Keratinocyte (primary cell): Measurements from ENCODE around the gene PGAM5. TPM values are rescaled to one million over a fixed set of nuclear protein-coding genes. Genes with fewer than 3 reads are reported as not detected.

ENCODE experiments used
- DNase-seq: peaks from one replicate; pipeline ENCODE4 v3.0.0-alpha.2; 2011; ENCODE audit warnings: low read depth, missing footprints, low spot score
- FAIRE-seq: peaks from 2 replicates; lab custom pipeline; 2011; peaks lifted over from hg19 to GRCh38; lab: Jason Lieb, UNC
- H2AFZ ChIP-seq: 2 replicates; pipeline ENCODE4 v1.6.0; 2012; ENCODE audit warnings: low read length, control low read depth, inconsistent platforms; ENCODE audit not compliant: control insufficient read depth
- H3K27ac ChIP-seq: 2 replicates; pipeline ENCODE4 v1.5.1; 2011; ENCODE audit warnings: low read length; ENCODE audit not compliant: control insufficient read depth, insufficient read depth
- H3K27me3 ChIP-seq: 3 replicates; pipeline ENCODE4 v1.6.0; 2011; ENCODE audit warnings: low read length; ENCODE audit not compliant: control insufficient read depth, insufficient read depth; ENCODE audit errors: extremely low read depth
- H3K36me3 ChIP-seq, 2 experiments: 2 replicates in 1 of 2; 3 replicates in 1 of 2; pipeline ENCODE4 v1.5.1; 2011; ENCODE audit warnings: low read length in 2 of 2, mild to moderate bottlenecking in 1 of 2; ENCODE audit not compliant: control insufficient read depth in 2 of 2, insufficient read depth in 2 of 2; ENCODE audit errors: extremely low read depth in 1 of 2
- H3K4me1 ChIP-seq: 3 replicates; pipeline ENCODE4 v1.5.1; 2011; ENCODE audit warnings: low read length; ENCODE audit not compliant: control insufficient read depth, insufficient read depth; ENCODE audit errors: extremely low read depth
- H3K4me2 ChIP-seq: 3 replicates; pipeline ENCODE4 v1.6.0; 2011; ENCODE audit warnings: low read depth, low read length; ENCODE audit not compliant: control insufficient read depth, insufficient read depth; ENCODE audit errors: extremely low read depth
- H3K4me3 ChIP-seq, 3 experiments: fragments of 200-600 bp in 1 of 3; sonication (generic) in 1 of 3; 2 replicates in 2 of 3; 3 replicates in 1 of 3; pipeline ENCODE4 v1.5.1; 2011 to 2016; ENCODE audit warnings: low read length in 3 of 3, mild to moderate bottlenecking in 3 of 3, control low read depth in 2 of 3, inconsistent platforms in 1 of 3, low read depth in 1 of 3, mixed read lengths in 1 of 3, mixed run types in 1 of 3, moderate library complexity in 1 of 3; ENCODE audit not compliant: control insufficient read depth in 2 of 3, insufficient read depth in 2 of 3; ENCODE audit errors: extremely low read depth in 1 of 3
- H3K79me2 ChIP-seq: 2 replicates; pipeline ENCODE4 v1.6.0; 2012; ENCODE audit warnings: low read length; ENCODE audit not compliant: control insufficient read depth, insufficient read depth
- H3K9ac ChIP-seq: 3 replicates; pipeline ENCODE4 v1.6.0; 2011; ENCODE audit warnings: low read length; ENCODE audit not compliant: control insufficient read depth, insufficient read depth; ENCODE audit errors: extremely low read depth
- H3K9me1 ChIP-seq: 3 replicates; pipeline ENCODE4 v1.6.0; 2011; ENCODE audit warnings: low read length; ENCODE audit not compliant: control insufficient read depth, insufficient read depth; ENCODE audit errors: extremely low read depth
- H3K9me3 ChIP-seq: 2 replicates; pipeline ENCODE4 v1.5.1; 2012; ENCODE audit warnings: low read depth, low read length; ENCODE audit not compliant: control insufficient read depth
- H4K20me1 ChIP-seq: 3 replicates; pipeline ENCODE4 v1.6.0; 2011; ENCODE audit warnings: low read length; ENCODE audit not compliant: control insufficient read depth, insufficient read depth; ENCODE audit errors: extremely low read depth
- EZH2 ChIP-seq: IDR thresholded peaks from one replicate; pipeline ENCODE4 v1.6.1; 2012; ENCODE audit warnings: inconsistent platforms, mild to moderate bottlenecking, low read length, moderate library complexity
- dilution Hi-C: fragments of 300-500 bp; cut with MboI; formaldehyde crosslinking; loops from one replicate; pipeline ENCODE4 v1.7.0; 2020; ENCODE audit warnings: low sequenced_read_pairs; ENCODE audit not compliant: extremely low pct_ligation_motif_present
- polyA plus RNA-seq, 5 experiments: library from polyadenylated mRNA; depleted of rRNA in 3 of 5; stranded (reverse) in 3 of 5; stranded (forward) in 1 of 5; unstranded in 1 of 5; fragments of >200 nt; gene quantifications; 1 replicate in 1 of 5; 2 replicates in 3 of 5; 3 replicates in 1 of 5; pipeline versions ENCODE4 v1.2.1 to v1.2.3, GENCODE V29; 2011 to 2012; ENCODE audit warnings: missing spikeins in 2 of 5, low read depth in 1 of 5, low replicate concordance in 1 of 5
- TF ChIP-seq, protein P1 (sequence below), 3 experiments: IDR thresholded peaks in 1 of 3; conservative IDR thresholded peaks in 1 of 3; optimal IDR thresholded peaks in 1 of 3; 2 replicates in 2 of 3; 3 replicates in 1 of 3; pipeline versions ENCODE3 to v1.5.1; 2011; ENCODE audit warnings: low read length in 3 of 3, mild to moderate bottlenecking in 3 of 3, moderate library complexity in 2 of 3, control low read depth in 1 of 3, inconsistent platforms in 1 of 3; ENCODE audit not compliant: insufficient read depth in 2 of 3; ENCODE audit errors: extremely low read depth in 1 of 3

PGAM5 gene
- polyA plus RNA-seq, 1 donor (not counting 4 experiments of a cell fraction or from before 2014, with no cell fraction given), result 31.5 TPM

- Histone ChIP-seq H3K4me1 (no peaks in the 10 kb centered on the region), H3K27ac (no peak overlapping the region), H3K79me2 (peaks cover 38% of the 10 kb centered on the region), H3K9me1 (no peaks in the 10 kb centered on the region), H3K27me3 (no peaks in the 10 kb centered on the region), H2AFZ (no peak overlapping the region), H3K4me3 (no peak overlapping the region), H3K36me3 (peaks cover 56 to 58% of the 10 kb centered on the region in 2 experiments), H3K9me3 (no peaks in the 10 kb centered on the region), H3K9ac (no peak overlapping the region), H4K20me1 (peaks cover 24% of the 10 kb centered on the region), H3K4me2 (no peak overlapping the region)
- dilution Hi-C loops, result no loop called here
- FAIRE-seq (no peak), DNase-seq (no peak)
- TF ChIP-seq, protein P1, sequence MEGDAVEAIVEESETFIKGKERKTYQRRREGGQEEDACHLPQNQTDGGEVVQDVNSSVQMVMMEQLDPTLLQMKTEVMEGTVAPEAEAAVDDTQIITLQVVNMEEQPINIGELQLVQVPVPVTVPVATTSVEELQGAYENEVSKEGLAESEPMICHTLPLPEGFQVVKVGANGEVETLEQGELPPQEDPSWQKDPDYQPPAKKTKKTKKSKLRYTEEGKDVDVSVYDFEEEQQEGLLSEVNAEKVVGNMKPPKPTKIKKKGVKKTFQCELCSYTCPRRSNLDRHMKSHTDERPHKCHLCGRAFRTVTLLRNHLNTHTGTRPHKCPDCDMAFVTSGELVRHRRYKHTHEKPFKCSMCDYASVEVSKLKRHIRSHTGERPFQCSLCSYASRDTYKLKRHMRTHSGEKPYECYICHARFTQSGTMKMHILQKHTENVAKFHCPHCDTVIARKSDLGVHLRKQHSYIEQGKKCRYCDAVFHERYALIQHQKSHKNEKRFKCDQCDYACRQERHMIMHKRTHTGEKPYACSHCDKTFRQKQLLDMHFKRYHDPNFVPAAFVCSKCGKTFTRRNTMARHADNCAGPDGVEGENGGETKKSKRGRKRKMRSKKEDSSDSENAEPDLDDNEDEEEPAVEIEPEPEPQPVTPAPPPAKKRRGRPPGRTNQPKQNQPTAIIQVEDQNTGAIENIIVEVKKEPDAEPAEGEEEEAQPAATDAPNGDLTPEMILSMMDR (optimal IDR thresholded peaks at IDR 0.05 in 1 of 3, IDR thresholded peaks at IDR 0.05 in 1 of 3, conservative IDR thresholded peaks at IDR 0.05 in 1 of 3; ENCODE audit: extremely low read depth in 1 of 3, insufficient read depth in 2 of 3, low read length in 3 of 3), result no peak
- no peak for TF ChIP-seq EZH2
Measured at GRCh38 chr12:132736913-132737312, 26.3 kb downstream of the PGAM5 start.

DNA sequence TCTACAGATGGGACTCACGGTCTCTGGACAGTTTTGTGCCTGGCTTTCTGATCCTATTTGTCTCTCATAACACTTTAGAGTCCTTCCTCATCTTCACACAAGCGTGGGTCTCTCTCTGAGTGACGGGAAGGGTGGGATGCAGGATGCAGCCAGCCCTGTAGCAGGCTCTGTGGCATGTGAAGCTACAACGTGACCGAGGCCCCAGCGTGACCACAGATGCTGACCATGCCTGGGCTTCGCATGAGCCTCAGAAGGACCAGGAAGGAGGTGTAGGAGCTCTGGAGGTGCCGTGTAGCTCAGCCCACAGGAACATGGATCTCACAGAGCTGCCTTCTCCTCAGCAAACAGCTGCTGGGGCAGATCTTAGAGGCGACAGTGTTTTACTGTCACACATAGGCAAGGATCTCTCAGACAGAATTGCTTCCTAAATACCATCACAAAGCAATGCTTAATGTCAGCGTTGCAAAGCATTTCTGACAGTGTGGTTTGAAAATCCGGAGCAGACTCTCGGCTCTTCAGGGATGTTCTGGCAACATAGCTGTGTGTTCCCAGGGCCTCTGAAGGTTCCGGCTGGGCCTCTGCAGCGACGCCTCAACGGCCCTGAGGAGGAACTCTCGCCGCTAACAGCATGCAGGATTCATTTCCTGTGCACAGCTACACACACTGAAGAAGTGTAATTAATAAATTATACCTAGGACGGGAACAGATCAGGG is 29.1 kb downstream of the PGAM5 start:
- DNase-seq (no peak), FAIRE-seq (no peak)
- H3K27me3 ChIP-seq, result no peaks in the 10 kb centered on the region
- H3K27ac ChIP-seq, result no peak overlapping the region
- no peak overlapping the region for H3K4me2 ChIP-seq
- no peaks in the 10 kb centered on the region for H3K4me1 ChIP-seq
- peaks cover 60 to 64% of the 10 kb centered on the region in 2 experiments for H3K36me3 ChIP-seq
- no peaks in the 10 kb centered on the region for H3K9me3 ChIP-seq
- TF ChIP-seq, protein P1 (optimal IDR thresholded peaks at IDR 0.05 in 1 of 3, IDR thresholded peaks at IDR 0.05 in 1 of 3, conservative IDR thresholded peaks at IDR 0.05 in 1 of 3; ENCODE audit: extremely low read depth in 1 of 3, insufficient read depth in 2 of 3, low read length in 3 of 3), result no peak
- no peak for TF ChIP-seq EZH2
- H4K20me1 ChIP-seq, result peaks cover 34% of the 10 kb centered on the region
- dilution Hi-C loops, result no loop called here
- peaks cover 59% of the 10 kb centered on the region for H3K79me2 ChIP-seq
- H2AFZ ChIP-seq, result no peak overlapping the region
- no peak overlapping the region for H3K9ac ChIP-seq
- H3K4me3 ChIP-seq, result no peak overlapping the region
- H3K9me1 ChIP-seq, result no peaks in the 10 kb centered on the region
